ENCODE results near the gene CRIM1.

- TF ChIP-seq, protein P1, sequence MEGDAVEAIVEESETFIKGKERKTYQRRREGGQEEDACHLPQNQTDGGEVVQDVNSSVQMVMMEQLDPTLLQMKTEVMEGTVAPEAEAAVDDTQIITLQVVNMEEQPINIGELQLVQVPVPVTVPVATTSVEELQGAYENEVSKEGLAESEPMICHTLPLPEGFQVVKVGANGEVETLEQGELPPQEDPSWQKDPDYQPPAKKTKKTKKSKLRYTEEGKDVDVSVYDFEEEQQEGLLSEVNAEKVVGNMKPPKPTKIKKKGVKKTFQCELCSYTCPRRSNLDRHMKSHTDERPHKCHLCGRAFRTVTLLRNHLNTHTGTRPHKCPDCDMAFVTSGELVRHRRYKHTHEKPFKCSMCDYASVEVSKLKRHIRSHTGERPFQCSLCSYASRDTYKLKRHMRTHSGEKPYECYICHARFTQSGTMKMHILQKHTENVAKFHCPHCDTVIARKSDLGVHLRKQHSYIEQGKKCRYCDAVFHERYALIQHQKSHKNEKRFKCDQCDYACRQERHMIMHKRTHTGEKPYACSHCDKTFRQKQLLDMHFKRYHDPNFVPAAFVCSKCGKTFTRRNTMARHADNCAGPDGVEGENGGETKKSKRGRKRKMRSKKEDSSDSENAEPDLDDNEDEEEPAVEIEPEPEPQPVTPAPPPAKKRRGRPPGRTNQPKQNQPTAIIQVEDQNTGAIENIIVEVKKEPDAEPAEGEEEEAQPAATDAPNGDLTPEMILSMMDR (conservative IDR thresholded peaks at IDR 0.05; ENCODE audit: low read length): no peak
- TF ChIP-seq EZH2phosphoT487 (IDR thresholded peaks at IDR 0.05; ENCODE audit: borderline replicate concordance): no peak
Measured at GRCh38 chr2:36455011-36455410, 99.4 kb downstream of the CRIM1 start.

All from Loucy (cell line).